Measurements from ENCODE around the gene NEDD9.

DNA sequence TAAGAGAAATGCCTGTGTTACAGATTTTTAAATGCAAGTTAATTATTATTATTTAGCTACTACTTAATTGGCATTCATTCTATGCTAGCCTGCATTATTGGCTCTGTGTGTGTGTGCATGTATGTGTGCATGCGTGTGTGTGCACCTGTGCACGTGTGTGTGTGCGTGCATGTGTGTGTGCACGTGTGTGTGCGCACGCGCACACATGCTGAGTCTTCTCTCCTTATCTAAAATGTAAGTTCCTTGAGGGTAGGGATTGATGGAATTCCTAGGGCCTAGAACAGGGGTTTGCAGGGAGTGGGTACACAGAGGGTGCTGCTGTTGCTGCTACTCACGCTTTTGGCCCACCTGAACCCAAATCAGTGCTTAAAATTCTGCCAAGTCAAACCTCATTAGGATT lies 43.8 kb upstream of the NEDD9 start:
- no peak for TF ChIP-seq CTCF (tag by site-specific recombination; IDR thresholded peaks at IDR 0.05)
- TF ChIP-seq ZNF223 (tag by site-specific recombination; IDR thresholded peaks at IDR 0.05), result no peak
- no peak for TF ChIP-seq ZNF629 (tag by site-specific recombination; IDR thresholded peaks at IDR 0.05)
- TF ChIP-seq, protein P1, sequence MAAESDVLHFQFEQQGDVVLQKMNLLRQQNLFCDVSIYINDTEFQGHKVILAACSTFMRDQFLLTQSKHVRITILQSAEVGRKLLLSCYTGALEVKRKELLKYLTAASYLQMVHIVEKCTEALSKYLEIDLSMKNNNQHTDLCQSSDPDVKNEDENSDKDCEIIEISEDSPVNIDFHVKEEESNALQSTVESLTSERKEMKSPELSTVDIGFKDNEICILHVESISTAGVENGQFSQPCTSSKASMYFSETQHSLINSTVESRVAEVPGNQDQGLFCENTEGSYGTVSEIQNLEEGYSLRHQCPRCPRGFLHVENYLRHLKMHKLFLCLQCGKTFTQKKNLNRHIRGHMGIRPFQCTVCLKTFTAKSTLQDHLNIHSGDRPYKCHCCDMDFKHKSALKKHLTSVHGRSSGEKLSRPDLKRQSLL (tag by site-specific recombination; IDR thresholded peaks at IDR 0.05), result no peak
- TF ChIP-seq ZNF777 (tag by site-specific recombination; IDR thresholded peaks at IDR 0.05; ENCODE audit: borderline replicate concordance), result no peak
- TF ChIP-seq KLF16 (tag by site-specific recombination; IDR thresholded peaks at IDR 0.05), result no peak
- TF ChIP-seq ZBTB7A (tag by site-specific recombination; IDR thresholded peaks at IDR 0.05; ENCODE audit: low read depth), result no peak
- TF ChIP-seq ZBTB20 (tag by site-specific recombination; IDR thresholded peaks at IDR 0.05), result no peak
- no peak for TF ChIP-seq ZNF645 (tag by site-specific recombination; IDR thresholded peaks at IDR 0.05)
- no peak for TF ChIP-seq ZNF350 (tag by site-specific recombination; IDR thresholded peaks at IDR 0.05)
- no peak for TF ChIP-seq ZNF776 (tag by site-specific recombination; IDR thresholded peaks at IDR 0.05; ENCODE audit: borderline replicate concordance)
